Upper lobe of left lung (tissue), 6 donors: ENCODE data around the gene ZNF674. TPM values are rescaled to one million over a fixed set of nuclear protein-coding genes. Genes with fewer than 3 reads are reported as not detected.
"Not testable (repeated sequence)": the region's sequence is repeated elsewhere in the genome, so short reads cannot be mapped to it uniquely, and the experiment has no call there.

Experiments
- ATAC-seq, 2 donors: fragments of 200-7000 bp; cut with Tn5 transposase; one replicate each; pipeline ENCODE4 v1.9.1; 2022; ENCODE audit warnings: mild to moderate bottlenecking in 2 of 2, moderate library complexity in 2 of 2; ENCODE audit not compliant: low FRiP score in 2 of 2
- DNase-seq, 2 donors: peaks; one replicate each; pipeline ENCODE4 v3.0.0-alpha.2; 2019 to 2020
- H3K27ac ChIP-seq, 4 donors: fragments of 200-600 bp; sonication (generic); one replicate each; pipeline ENCODE4 v1.5.1; 2016 to 2019
- H3K27me3 ChIP-seq, 4 donors: fragments of 200-600 bp; sonication (generic); one replicate each; pipeline ENCODE4 v1.5.1; 2017 to 2019
- H3K36me3 ChIP-seq, 4 donors: fragments of 200-600 bp; sonication (generic); one replicate each; pipeline ENCODE4 v1.5.1; 2016 to 2019
- H3K4me1 ChIP-seq, 4 donors: fragments of 200-600 bp; sonication (generic); one replicate each; pipeline ENCODE4 v1.5.1; 2018 to 2019
- H3K4me3 ChIP-seq, 4 donors: fragments of 200-600 bp; sonication (generic); one replicate each; pipeline ENCODE4 v1.5.1; 2017 to 2019; ENCODE audit warnings: mild to moderate bottlenecking in 2 of 4, moderate library complexity in 1 of 4
- H3K9me3 ChIP-seq, 4 donors: fragments of 200-600 bp; sonication (generic); one replicate each; pipeline ENCODE4 v1.5.1; 2018 to 2019
- CTCF ChIP-seq, 6 experiments: fragments of 450-650 bp in 4 of 6; fragments of 200-600 bp in 2 of 6; sonication (generic) in 2 of 6; IDR thresholded peaks; one replicate each; pipeline ENCODE4 v1.5.1; 2016 to 2019; ENCODE audit warnings: antibody characterized with exemption in 6 of 6
- EP300 ChIP-seq, 4 donors: sonication (generic); formaldehyde crosslinking; IDR thresholded peaks; one replicate each; pipeline ENCODE4 v1.5.1; 2017; ENCODE audit warnings: antibody characterized with exemption in 4 of 4, control low read depth in 2 of 4
- POLR2A ChIP-seq, 4 donors: fragments of 450-650 bp; IDR thresholded peaks; one replicate each; pipeline ENCODE4 v1.5.1; 2016 to 2017; ENCODE audit warnings: antibody characterized with exemption in 4 of 4, mild to moderate bottlenecking in 2 of 4
- POLR2AphosphoS5 ChIP-seq, 2 donors: sonication (generic); formaldehyde crosslinking; IDR thresholded peaks; one replicate each; pipeline ENCODE4 v1.5.1; 2017; ENCODE audit warnings: antibody characterized with exemption in 2 of 2
- WGBS, 2 donors: methylation state at CpG; one replicate each; pipeline ENCODE4 v1.1.5; 2017 to 2018; 5-methylcytosine and 5-hydroxymethylcytosine counted together
- total RNA-seq, 6 donors: library from RNA; depleted of rRNA in 4 of 6; stranded (reverse); fragments of >200 nt in 4 of 6; gene quantifications; one replicate each; pipeline versions ENCODE4 v1.1.0 to v1.2.1, GENCODE V29; 2016 to 2021
- donor health status: DM: no; HTN: no; CAD: no; lungs with moderate emphysema.
- donor health status: DM: no; HTN: yes; CAD: no; lungs with severe emphysema.

ZNF674 gene
- total RNA-seq, 6 donors from 2014 or later: 3.0 to 11.5 (median 4.0) TPM

- ATAC-seq (no peak), DNase-seq (no peak)
- no peak for TF ChIP-seq POLR2AphosphoS5 (IDR thresholded peaks at IDR 0.05)
- TF ChIP-seq POLR2A (IDR thresholded peaks at IDR 0.05): no peak
- no peak for TF ChIP-seq EP300 (IDR thresholded peaks at IDR 0.05)
- TF ChIP-seq CTCF (IDR thresholded peaks at IDR 0.05): no peak
- 67 to 84% methylated on average over 2 to 3 of the region's 3 CpGs for WGBS, 2 donors
- Histone ChIP-seq H3K27ac (no peak overlapping the region), H3K4me3 (no peak overlapping the region), H3K9me3 (no peaks in the 10 kb centered on the region), H3K4me1 (no peaks in the 10 kb centered on the region), H3K36me3 (peaks cover 0 to 6% (median 0%) of the 10 kb centered on the region in 4 donors), H3K27me3 (no peaks in the 10 kb centered on the region)
Measured at GRCh38 chrX:46531442-46531841, 13.8 kb downstream of the ZNF674 start.

- H3K27ac ChIP-seq, H3K4me1 ChIP-seq, ATAC-seq, H3K27me3 ChIP-seq, H3K36me3 ChIP-seq, DNase-seq, H3K4me3 ChIP-seq, H3K9me3 ChIP-seq: not testable (repeated sequence)
- WGBS, 2 donors: 70% methylated on average over 1 of the region's 1 CpG; no CpG with 5 or more reads in 1 of the 2 donors
Measured at GRCh38 chrX:46530404-46530908, 14.8 kb downstream of the ZNF674 start.

- 75 to 79% methylated on average over 7 to 11 of the region's 12 CpGs for WGBS, 2 donors
- not testable (repeated sequence) for DNase-seq, H3K4me1 ChIP-seq, H3K27ac ChIP-seq, H3K9me3 ChIP-seq, H3K27me3 ChIP-seq, H3K36me3 ChIP-seq, ATAC-seq, H3K4me3 ChIP-seq
Measured at GRCh38 chrX:46529740-46530403, 15.3 kb downstream of the ZNF674 start.

GRCh38 chrX:46528640-46529039 is 16.6 kb downstream of the ZNF674 start:
- not testable (repeated sequence) for H3K27ac ChIP-seq, H3K36me3 ChIP-seq, H3K9me3 ChIP-seq, ATAC-seq, DNase-seq, H3K4me1 ChIP-seq, H3K4me3 ChIP-seq, H3K27me3 ChIP-seq
- 81% methylated on average over 3 of the region's 6 CpGs; no CpG with 5 or more reads in 1 of the 2 donors for WGBS, 2 donors

GRCh38 chrX:46506076-46506475 is 39.1 kb downstream of the ZNF674 start:
- Histone ChIP-seq H3K4me1 (no peaks in the 10 kb centered on the region), H3K36me3 (peaks cover 0 to 8% (median 0%) of the 10 kb centered on the region in 4 donors), H3K27me3 (no peaks in the 10 kb centered on the region), H3K9me3 (peaks cover 0 to 34% (median 3%) of the 10 kb centered on the region in 4 donors), H3K27ac (no peak overlapping the region), H3K4me3 (no peak overlapping the region)
- TF ChIP-seq CTCF (IDR thresholded peaks at IDR 0.05) (no peak), POLR2A (IDR thresholded peaks at IDR 0.05) (no peak), EP300 (IDR thresholded peaks at IDR 0.05) (no peak)
- DNase-seq (no peak), ATAC-seq (no peak)
- WGBS, 2 donors: 76 to 100% methylated on average over 1 of the region's 1 CpG

GRCh38 chrX:46502848-46503247 is 42.4 kb downstream of the ZNF674 start:
- no peaks in the 10 kb centered on the region for H3K4me1 ChIP-seq
- no peaks in the 10 kb centered on the region for H3K27me3 ChIP-seq
- no peak for ATAC-seq
- peaks cover 0 to 9% (median 0%) of the 10 kb centered on the region in 4 donors for H3K36me3 ChIP-seq
- no peak for DNase-seq
- no peak overlapping the region for H3K27ac ChIP-seq
- TF ChIP-seq EP300 (IDR thresholded peaks at IDR 0.05): no peak
- H3K9me3 ChIP-seq: peaks cover 20 to 64% (median 27%) of the 10 kb centered on the region in 4 donors
- WGBS, 2 donors: 64 to 90% methylated on average over 2 of the region's 2 CpGs
- no peak overlapping the region for H3K4me3 ChIP-seq

- no peak for TF ChIP-seq EP300 (IDR thresholded peaks at IDR 0.05)
- no peak for TF ChIP-seq POLR2A (IDR thresholded peaks at IDR 0.05)
- no peak for TF ChIP-seq CTCF (IDR thresholded peaks at IDR 0.05)
- TF ChIP-seq POLR2AphosphoS5 (IDR thresholded peaks at IDR 0.05): no peak
- DNase-seq (no peak), ATAC-seq (no peak)
- no peaks in the 10 kb centered on the region for H3K27me3 ChIP-seq
- 74 to 100% methylated on average over 1 of the region's 1 CpG for WGBS, 2 donors
- H3K4me1 ChIP-seq: no peaks in the 10 kb centered on the region
- peaks cover 0 to 9% (median 0%) of the 10 kb centered on the region in 4 donors for H3K36me3 ChIP-seq
- H3K4me3 ChIP-seq: no peak overlapping the region
- H3K9me3 ChIP-seq: peaks cover 20 to 83% (median 29%) of the 10 kb centered on the region in 4 donors
- no peak overlapping the region for H3K27ac ChIP-seq
Measured at GRCh38 chrX:46500054-46500453, 45.2 kb downstream of the ZNF674 start.
